Uterus (tissue), 4 donors: ENCODE measurements around the gene CD59. TPM values are rescaled to one million over a fixed set of nuclear protein-coding genes. Genes with fewer than 3 reads are reported as not detected.

ENCODE experiments used
- DNase-seq, 2 donors: peaks; one replicate each; pipeline ENCODE4 v3.0.0-alpha.2; 2019 to 2020
- H3K27ac ChIP-seq, 2 donors: fragments of 200-600 bp; sonication (generic); 1 replicate in 1 of 2; 2 replicates in 1 of 2; pipeline ENCODE4 v1.5.1; 2016 to 2018
- H3K27me3 ChIP-seq, 2 donors: fragments of 200-600 bp; sonication (generic); one replicate each; pipeline ENCODE4 v1.5.1; 2018 to 2019; ENCODE audit warnings: control low read depth in 1 of 2
- H3K36me3 ChIP-seq, 2 donors: fragments of 200-600 bp; sonication (generic); one replicate each; pipeline ENCODE4 v1.5.1; 2019; ENCODE audit warnings: control low read depth in 1 of 2
- H3K4me1 ChIP-seq, 2 donors: fragments of 200-600 bp; sonication (generic); one replicate each; pipeline ENCODE4 v1.5.1; 2018 to 2019; ENCODE audit warnings: control low read depth in 1 of 2
- H3K4me3 ChIP-seq, 2 donors: fragments of 200-600 bp; sonication (generic); 1 replicate in 1 of 2; 2 replicates in 1 of 2; pipeline ENCODE4 v1.5.1; 2018 to 2019; ENCODE audit warnings: mild to moderate bottlenecking in 1 of 2
- H3K9me3 ChIP-seq, 2 donors: fragments of 200-600 bp; sonication (generic); one replicate each; pipeline ENCODE4 v1.5.1; 2019; ENCODE audit warnings: control low read depth in 1 of 2
- CTCF ChIP-seq, 4 experiments: fragments of 200-600 bp in 2 of 4; fragments of 450-650 bp in 2 of 4; sonication (generic) in 2 of 4; IDR thresholded peaks; one replicate each; pipeline ENCODE4 v1.5.1; 2016 to 2019; ENCODE audit warnings: antibody characterized with exemption in 4 of 4, mild to moderate bottlenecking in 2 of 4, moderate library complexity in 1 of 4
- POLR2A ChIP-seq, 2 donors: fragments of 450-650 bp; IDR thresholded peaks; one replicate each; pipeline ENCODE4 v1.6.1; 2016; ENCODE audit warnings: antibody characterized with exemption in 2 of 2, mild to moderate bottlenecking in 1 of 2, moderate library complexity in 1 of 2
- intact Hi-C: fragments of 100-400 bp; cut with DNase I; formaldehyde crosslinking; loops from one replicate; pipeline ENCODE4 v1.15.1; 2023; ENCODE audit warnings: low total_unique reads
- total RNA-seq, 4 donors: library from RNA; depleted of rRNA in 3 of 4; stranded (reverse); fragments of >200 nt in 3 of 4; gene quantifications; one replicate each; pipeline versions ENCODE4 v1.1.0 to v1.2.4, GENCODE V29; 2014 to 2023
- donor health status: DM: yes; HTN: yes; CAD: no.

CD59 gene
- 100 to 1,000 TPM; 221 to 621 (median 300) TPM for total RNA-seq

- Histone ChIP-seq H3K9me3 (no peaks in the 10 kb centered on the region), H3K4me3 (peak within 1 kb of the TSS; percentile 66 to 85), H3K27me3 (no peaks in the 10 kb centered on the region), H3K27ac (peak within 1 kb of the TSS; percentile 86 to 93), H3K4me1 (no peaks in the 10 kb centered on the region), H3K36me3 (no peaks in the 10 kb centered on the region)
- peak; percentile 96 for DNase-seq
- intact Hi-C loops = no loop called here
- TF ChIP-seq POLR2A (IDR thresholded peaks at IDR 0.05) (peak; percentile 92), CTCF (IDR thresholded peaks at IDR 0.05) (no peak)
These were observed at the start of gene CD59 for GRCh38 chr11:33736148-33736812. Gene CD59 (minus strand): TSS chr11:33736423. CDS start chr11:33722445, 13,978 bp downstream.

- Histone ChIP-seq H3K36me3 (no peaks in the 10 kb centered on the region), H3K4me3 (no peak overlapping the region), H3K4me1 (no peaks in the 10 kb centered on the region), H3K27ac (no peak overlapping the region), H3K9me3 (no peaks in the 10 kb centered on the region), H3K27me3 (no peaks in the 10 kb centered on the region)
- DNase-seq = no peak
- intact Hi-C loops = no loop called here
- TF ChIP-seq CTCF (IDR thresholded peaks at IDR 0.05) = no peak
- TF ChIP-seq POLR2A (IDR thresholded peaks at IDR 0.05) = no peak
These were observed 49.4 kb upstream of the CD59 start for GRCh38 chr11:33785609-33786008.

- intact Hi-C loops = no loop called here
- no peaks in the 10 kb centered on the region for H3K27me3 ChIP-seq
- no peaks in the 10 kb centered on the region for H3K36me3 ChIP-seq
- TF ChIP-seq POLR2A (IDR thresholded peaks at IDR 0.05) (no peak), CTCF (IDR thresholded peaks at IDR 0.05) (no peak)
- no peaks in the 10 kb centered on the region for H3K4me1 ChIP-seq
- no peak overlapping the region for H3K4me3 ChIP-seq
- no peaks in the 10 kb centered on the region for H3K9me3 ChIP-seq
- no peak for DNase-seq
- H3K27ac ChIP-seq = no peak overlapping the region
These were observed 43.8 kb upstream of the CD59 start for GRCh38 chr11:33779849-33780528.

GRCh38 chr11:33778675-33779074 lies 42.5 kb upstream of the CD59 start:
- H3K9me3 ChIP-seq = no peaks in the 10 kb centered on the region
- intact Hi-C loops = no loop called here
- H3K4me1 ChIP-seq = no peaks in the 10 kb centered on the region
- no peak for DNase-seq
- no peak overlapping the region for H3K4me3 ChIP-seq
- H3K36me3 ChIP-seq = no peaks in the 10 kb centered on the region
- TF ChIP-seq POLR2A (IDR thresholded peaks at IDR 0.05) = no peak
- no peak for TF ChIP-seq CTCF (IDR thresholded peaks at IDR 0.05)
- H3K27me3 ChIP-seq = no peaks in the 10 kb centered on the region
- H3K27ac ChIP-seq = no peak overlapping the region

DNA sequence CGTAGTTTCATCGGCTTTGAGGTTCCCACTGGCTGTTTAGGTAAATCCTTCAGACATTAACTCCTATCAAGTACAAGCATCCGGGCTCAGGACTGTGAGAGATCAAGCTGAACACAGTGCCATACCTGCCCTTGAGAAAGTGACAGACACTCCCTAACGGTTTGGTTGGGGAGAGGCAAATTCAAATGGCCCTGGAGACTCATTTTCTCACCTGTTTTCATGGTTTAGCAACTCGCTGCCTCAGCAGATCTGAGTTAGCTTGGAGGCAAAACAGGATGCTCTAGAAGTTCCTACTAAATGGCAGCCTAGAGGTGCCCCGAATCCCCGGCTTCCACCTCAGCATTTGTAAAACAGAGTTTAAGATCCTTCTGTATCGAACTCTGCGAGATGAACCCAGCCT lies 41.7 kb upstream of the CD59 start:
- intact Hi-C loops = no loop called here

More for the DNA sequence above, 41.7 kb upstream of the CD59 start:
- no peaks in the 10 kb centered on the region for H3K27me3 ChIP-seq
- TF ChIP-seq POLR2A (IDR thresholded peaks at IDR 0.05) (no peak), CTCF (IDR thresholded peaks at IDR 0.05) (no peak)
- DNase-seq = no peak
- no peaks in the 10 kb centered on the region for H3K9me3 ChIP-seq
- H3K27ac ChIP-seq = no peak overlapping the region
- H3K36me3 ChIP-seq = no peaks in the 10 kb centered on the region
- no peaks in the 10 kb centered on the region for H3K4me1 ChIP-seq
- H3K4me3 ChIP-seq = no peak overlapping the region
